KBM-7 (cell line): ENCODE data around the gene NRTN.

Source experiments
- DNase-seq: peaks from one replicate; pipeline ENCODE4 v3.0.0-alpha.2; 2015
- in situ Hi-C: fragments of 300-500 bp; cut with MboI; formaldehyde crosslinking; loops from 2 replicates; pipeline ENCODE4 v1.14.3; 2020; ENCODE audit warnings: low sequenced_read_pairs, low pct_unique_long_range_greater_than_20kb, mixed read lengths

The NRTN gene

DNA sequence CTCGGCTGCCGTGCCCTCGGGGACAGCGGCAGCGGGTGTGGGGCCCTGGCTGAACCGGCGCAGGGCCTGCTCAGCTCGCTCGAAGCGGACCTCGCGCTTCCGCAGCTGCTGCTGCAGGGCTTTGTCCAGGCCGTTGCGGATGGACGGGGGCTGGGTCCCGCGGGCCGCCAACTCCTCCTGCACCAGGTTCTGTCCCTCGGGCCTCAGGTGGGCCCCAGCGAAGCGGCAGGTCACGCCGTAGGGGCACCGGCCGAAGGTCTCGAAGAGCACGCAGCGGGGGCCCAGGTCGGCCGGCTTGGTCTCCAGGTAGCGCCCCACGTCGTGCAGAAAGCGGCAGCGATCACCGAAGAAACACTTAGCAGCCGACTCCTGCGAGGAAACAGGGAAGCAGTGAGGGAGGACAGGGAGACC, 15.5 kb upstream of the NRTN start:
- DNase-seq = no peak
- in situ Hi-C loops = no loop called here

DNA sequence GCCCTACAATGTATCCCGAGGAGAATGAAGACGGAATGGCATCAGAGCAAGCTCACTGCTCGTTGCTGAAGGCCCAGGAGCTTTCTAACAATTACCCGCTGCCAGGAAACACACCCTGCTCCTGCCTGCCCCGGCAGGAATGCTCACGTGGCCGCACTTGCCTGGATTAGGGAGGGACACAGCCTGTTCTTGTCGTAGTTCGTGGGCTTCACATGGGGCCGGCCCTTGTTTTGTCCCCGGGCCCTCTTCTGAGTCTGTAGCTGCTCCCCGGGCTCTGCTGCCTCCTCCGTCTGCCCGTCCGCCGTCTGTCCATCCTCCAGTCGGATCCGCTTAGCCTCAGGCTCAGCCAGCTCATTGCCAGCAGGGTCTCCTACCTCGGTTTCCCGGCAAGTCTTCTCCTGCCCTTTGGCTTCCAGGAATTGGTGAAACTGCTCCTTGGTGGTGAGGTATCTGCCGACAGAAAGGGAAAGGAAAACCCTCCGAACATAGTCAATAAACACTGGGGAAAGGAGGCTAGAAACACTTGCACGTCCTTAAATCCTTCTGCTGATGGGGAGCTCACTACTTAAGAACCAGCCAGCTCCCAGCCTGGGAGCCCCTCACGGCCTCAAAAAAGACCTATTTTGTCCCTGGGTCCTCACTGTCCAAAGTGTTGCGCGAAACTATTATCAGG, 14.8 kb upstream of the NRTN start:
- DNase-seq = no peak
- in situ Hi-C loops = no loop called here

DNA sequence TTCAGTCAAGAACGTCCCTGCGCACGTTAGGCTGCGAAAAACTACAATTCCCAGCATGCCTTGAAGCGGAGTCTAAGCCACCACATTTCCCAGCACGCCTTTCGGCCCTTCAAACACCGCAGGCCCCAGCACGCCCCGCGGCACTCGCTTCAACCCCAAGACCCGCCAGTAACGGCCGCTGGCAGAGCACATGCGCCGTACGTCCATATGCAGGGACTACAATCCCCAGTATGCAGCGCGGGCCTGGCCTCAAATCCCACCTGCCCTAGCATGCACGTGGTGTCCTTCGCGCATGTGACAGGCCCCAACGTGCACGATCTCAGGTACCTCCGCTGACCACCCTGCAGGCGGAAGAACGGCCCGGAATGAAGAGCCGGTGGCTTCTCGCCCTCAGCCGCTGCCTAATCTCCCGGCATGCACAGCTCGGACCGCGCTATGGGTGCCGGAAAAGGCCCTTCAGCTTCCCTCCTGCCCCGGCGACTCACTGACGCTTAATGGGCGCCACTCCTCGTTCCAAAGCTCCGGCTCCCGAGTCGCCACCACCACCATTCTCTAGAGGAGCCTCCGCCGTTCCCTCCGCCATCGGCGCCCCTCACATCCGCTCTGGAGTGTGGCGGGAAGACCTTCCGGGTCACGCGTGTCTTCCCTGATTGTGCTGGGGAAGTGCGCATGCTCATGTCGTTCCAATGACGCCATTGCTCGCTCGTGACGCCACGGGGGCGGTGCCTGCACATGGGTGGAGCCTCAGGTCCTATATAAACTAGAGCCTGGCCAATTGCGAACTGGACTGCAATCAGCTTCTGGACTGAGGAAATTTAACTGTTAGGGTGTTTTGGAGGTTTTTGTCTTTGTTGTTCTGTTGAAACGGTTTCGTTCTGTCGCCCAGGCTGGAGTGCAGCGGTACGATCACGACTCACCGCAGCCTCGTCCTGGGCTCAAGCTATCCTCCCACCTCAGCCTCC, 14.0 kb upstream of the NRTN start, which contains the start of gene DUS3L:
TSS of gene DUS3L (minus strand) at position 605 of the 962 bp plus-strand sequence. CDS start at position 583, 22 bp downstream.
- DNase-seq = peak; percentile 98
- in situ Hi-C loops = no loop called here

DNA sequence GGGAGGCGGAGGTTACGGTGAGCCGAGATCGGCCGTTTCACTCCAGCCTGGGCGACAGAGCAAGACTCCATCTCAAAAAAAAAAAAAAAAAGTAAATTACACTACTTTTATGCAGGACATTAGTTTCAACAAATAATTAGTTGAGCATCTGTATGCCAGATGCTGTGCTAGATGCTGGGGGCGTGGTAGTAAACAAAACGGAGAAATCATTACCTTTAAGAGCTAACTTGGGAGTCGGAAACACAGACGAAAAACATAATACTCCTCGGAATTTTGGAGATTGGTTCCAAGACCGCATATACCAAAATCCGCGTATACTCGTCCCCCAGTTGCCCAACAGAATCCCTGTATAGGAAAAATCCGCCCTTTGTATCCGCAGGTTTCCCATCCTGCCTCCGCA, 12.6 kb upstream of the NRTN start:
- no peak for DNase-seq
- in situ Hi-C loops = no loop called here

DNA sequence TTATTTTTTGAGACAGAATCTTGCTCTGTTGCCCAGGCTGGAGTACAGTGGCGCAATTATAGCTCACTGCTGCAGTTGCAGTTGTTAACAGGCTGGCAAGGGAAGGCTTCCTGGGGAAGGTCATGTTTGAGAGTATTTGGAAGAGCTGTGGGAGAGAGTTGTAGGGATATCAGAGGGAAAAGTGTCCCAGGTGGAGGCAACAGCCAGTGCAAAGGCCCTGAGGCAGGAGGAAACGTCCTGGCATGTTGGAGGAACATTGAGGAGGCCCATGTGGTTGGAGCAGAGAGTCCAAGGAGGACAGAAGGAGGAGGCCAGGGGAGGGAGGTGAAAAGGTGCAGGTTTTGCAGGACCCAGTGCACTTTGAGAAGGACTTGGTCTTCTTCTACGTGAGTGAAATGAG, 11.7 kb upstream of the NRTN start:
- DNase-seq = no peak
- in situ Hi-C loops = no loop called here

DNA sequence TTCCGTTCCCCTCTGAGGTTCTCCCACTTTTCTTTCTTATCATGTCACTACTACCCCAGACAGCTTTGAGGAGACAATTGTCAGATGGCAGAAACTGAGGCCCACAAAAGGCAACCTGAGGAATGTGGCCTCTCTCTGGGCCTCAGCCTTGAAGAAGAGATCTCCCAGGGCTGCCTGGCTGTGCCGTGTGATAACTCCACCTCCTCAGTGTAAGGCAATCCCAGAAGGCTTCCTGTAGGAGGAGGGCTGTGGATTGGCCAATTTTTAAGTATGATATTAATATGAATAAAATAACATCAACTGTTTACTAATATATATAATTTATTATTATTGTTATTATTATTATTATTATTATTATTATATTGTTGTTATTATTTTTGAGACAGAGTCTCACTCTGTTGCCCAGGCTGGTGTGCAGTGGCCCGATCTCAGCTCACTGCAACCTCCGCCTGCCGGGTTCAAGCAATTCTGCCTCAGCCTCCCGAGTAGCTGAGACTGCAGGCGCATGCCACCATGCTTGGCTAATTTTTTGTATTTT, 9.4 kb upstream of the NRTN start:
- no peak for DNase-seq
- in situ Hi-C loops = no loop called here

DNA sequence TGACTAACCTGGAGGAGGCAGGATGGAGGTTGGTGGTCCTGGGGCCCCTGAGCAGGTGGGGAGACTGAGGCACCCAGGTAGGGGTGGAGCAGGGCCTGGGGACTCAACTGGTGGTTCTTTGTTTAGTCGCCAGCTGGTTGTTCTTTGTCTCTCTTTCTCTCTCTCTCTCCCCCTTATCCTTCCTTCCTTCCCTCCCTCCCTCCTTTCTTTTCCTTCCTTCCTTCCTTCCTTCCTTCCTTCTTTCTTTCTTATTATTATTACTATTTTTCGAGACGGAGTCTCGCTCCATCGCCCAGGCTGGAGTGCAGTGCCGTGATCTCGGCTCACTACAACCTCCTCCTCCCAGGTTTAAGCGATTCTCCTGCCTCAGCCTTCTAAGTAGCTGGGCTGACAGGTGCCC, 6.6 kb upstream of the NRTN start:
- no peak for DNase-seq
- in situ Hi-C loops = no loop called here

DNA sequence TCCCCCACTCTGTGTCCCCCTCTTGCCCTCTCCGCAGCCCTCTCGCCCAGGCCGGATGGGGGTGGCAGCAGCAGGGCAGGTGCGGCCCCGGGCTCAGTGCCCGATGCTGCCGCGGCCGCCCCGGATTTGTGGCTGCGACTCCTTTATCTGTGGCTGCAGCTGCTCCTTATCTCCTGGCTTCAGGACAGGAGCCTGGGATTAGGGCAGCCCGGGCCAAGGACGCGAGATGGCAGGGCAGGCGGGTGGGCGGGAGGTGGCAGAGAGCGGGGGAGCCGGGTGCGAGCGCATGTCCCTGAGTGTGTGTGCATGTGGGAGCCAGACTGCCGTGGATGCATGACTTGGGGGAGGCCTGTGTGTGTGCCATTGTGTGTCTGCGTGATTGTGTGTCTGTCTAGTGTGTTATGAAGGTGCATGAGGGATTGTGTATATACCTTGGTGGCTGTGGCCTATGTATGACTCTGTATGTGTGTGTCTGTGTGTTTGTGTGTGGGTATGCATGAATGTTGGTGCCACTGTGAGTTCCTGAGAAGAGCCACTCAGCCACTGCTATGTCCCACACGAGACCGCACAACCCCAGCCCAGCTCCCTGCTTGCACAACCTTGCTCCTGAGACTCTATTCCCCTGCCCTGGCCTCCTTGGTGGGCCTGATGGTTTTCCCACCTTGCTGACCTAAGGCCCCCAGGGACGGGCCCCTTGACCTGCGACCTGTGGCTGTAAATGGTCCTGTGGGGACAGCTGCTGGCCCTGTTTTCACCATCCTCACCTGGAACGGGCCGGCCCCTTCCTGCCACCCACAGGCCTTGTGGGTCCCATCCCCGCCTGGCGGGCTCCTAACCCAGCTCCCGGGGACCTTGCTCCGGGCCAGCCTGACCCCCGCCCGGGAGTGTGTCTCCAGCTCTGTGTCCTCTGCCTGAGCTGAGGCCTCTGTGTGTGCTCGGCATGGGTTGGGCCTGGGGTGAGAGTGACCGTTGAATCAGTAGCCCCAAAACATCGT, 5.3 kb upstream of the NRTN start:
- in situ Hi-C loops = loop anchor here (10.0 kb wide), 1 partner anchor 95 kb away; no protein-coding TSS in a partner anchor
- DNase-seq = peak; percentile 83

DNA sequence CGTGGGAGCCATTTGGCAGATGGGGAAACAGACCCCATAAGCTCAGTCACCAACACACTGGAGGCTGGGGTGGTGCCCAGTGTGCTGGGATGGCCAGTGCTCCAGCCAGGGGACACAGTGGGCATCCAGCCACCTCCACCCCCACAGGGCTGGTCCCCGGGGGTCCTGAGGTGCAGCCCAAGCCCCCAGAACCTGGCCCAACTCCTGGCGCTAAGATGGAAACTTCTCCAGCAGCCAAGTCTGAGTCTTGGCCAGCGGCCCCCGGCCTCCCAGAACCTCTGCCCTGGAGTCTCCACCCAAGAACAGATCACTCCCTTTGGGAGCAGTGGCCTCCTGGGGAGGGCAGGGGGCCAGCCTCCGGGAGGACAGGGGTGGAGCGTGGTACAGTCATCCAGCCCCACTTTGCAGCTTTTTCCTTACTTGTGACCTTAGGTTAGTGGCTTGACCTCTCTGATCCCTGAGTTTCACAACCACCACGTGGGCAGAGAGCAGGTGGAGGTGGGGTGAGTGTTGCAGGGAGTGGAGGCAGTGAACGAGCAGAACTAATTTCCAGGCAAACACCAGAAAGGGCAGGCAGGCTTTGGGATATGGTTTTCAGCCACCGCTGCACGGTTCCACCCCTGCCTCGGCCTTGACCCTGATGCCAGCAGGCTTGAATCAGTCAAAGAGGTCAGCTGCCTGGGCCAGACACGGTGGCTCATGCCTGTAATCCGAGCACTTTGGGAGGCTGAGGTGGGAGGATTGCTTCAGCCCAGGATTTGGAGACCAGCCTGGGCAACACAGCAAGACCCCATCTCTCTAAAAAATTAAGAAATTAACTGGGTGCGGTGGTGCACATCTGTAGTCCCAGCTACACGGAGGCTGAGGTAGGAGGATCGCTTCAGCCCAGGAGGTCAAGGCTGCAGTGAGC, 4.3 kb upstream of the NRTN start:
- DNase-seq = no peak

DNA sequence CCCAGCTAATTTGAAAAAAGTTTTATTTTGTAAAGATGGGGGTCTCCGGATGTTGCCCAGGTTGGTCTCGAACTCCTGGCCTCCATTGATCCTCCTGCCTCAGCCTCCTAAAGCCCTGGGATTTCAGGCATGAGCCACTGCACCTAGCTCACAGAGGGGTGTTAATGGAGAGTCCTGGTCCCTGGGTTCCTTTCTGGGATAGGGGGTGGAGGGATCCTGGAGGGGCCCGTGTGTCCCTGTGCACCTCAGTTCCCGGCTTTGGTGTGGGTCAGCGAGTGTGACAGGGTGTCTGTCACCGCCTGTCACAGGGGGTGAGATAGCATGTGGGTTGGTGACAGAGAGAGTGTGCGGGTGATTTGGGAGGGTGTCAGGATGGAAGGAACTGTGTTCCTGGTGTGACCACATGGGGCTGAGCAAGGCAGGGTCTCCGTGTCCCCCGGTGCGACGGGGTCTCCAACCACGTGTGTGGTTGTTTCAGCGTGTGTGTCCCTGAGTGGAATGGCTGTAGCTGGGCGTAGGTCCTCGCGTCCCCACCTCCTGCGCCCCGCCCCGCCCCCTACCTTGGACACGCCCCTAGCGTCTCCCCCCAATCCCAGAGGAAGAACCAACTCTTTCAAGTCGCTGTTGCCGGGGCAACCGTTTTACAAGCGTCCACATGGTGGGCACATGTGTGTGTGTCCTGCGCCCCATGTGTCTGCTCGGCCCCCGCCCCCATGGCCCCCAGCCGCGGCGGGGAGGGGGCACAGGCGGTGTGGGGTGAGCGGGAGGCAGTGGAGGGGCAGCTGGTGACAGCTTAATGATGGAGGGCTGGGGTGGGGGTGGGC, 2.9 kb upstream of the NRTN start:
- in situ Hi-C loops = loop anchor here (10.0 kb wide), 1 partner anchor 93 kb away; no protein-coding TSS in a partner anchor
- DNase-seq = no peak

More for the DNA sequence above, 4.3 kb upstream of the NRTN start:
- in situ Hi-C loops = loop anchor here (10.0 kb wide), 1 partner anchor 94 kb away; no protein-coding TSS in a partner anchor

DNA sequence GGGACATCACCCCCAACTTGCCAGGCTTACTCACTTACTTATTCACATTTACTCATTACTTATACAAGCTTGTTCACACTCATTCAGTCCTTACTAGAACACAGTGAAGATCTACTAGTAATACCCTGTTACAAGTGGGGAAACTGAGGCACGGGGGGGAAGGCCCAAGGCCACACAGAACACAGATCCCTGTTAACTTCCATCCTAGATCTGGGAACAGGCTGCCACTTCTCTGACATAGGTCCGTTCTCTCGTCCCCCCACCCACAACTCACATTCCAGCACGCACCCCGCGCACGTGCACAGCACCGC, 1.5 kb upstream of the NRTN start:
- in situ Hi-C loops = loop anchor here (10.0 kb wide), 1 partner anchor 91 kb away; no protein-coding TSS in a partner anchor
- DNase-seq = no peak

DNA sequence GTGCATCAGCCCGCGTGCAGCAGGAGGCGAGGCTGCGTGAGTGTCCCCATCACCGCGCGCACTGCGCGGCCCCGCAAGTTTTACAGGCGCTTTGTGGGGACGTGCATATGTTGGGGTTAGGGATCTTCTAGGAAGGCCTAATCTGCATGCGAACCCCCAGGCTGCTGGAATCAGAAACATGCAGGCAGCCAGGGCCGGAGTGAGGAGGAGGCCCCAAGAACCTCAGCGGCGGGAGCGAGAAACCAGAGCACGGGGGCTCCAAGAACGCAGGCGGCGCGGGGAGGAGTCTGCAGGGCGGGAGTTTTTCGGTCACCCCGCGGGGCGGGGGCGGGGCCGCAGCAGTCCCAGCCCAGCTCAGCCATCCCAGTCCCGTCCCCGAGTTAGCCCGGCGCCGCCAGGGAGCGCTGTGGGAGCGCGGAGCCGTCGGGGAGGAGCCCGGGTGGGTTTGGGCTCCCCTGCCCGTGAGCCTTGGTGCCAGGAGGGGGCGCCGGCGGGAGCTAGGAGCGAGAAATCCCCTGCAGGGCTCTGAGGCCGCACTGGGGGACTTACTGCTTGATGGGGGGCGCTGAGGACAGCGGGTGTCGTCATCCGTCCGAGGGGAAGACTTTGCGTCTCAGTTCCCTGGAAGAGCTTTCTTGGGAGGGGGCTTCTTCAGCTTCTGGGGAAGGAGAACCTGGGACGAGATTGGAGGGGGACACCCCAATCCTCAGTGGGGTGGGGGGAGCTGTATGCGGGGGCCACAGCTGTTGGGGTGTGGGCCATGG, 933 bp upstream of the NRTN start:
- peak; percentile 97 for DNase-seq
- in situ Hi-C loops = loop anchor here (10.0 kb wide), 1 partner anchor 91 kb away; no protein-coding TSS in a partner anchor

DNA sequence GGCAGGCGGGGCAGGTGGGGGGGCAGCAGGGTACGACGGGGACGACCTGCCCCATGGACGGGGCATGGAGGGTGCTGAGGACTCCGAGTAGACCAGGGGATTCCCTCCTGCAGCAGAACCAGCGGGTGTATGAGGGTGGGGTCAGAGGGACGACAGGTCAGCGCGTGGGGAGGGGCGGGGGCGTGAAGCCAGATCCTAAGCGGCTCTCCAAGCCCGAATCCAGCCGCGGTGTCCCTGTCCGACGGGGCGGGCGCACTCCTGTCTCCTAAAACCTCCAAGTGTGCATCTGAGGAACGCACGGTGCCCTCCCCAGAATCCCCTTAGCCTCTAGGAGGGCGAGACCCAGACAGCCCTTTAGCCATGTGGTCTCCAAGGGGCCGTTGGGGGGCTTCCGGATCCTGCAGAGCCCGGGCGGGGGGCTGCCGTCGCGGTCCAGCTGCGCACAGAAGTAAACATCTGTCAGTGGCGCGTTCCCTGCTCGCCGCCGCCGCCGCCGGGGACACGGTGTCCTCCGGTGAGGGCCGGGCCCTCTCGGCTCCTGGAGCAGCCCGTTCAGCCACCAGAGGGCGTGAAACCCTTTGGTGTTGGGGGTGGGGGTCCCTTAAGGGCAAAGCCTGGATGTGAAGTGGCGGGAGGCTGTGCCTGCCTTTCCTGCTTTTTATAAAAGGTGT, 730 bp downstream of the NRTN start:
- in situ Hi-C loops = loop anchor here (10.0 kb wide), 1 partner anchor 89 kb away; no protein-coding TSS in a partner anchor
- DNase-seq = peak; percentile 82

DNA sequence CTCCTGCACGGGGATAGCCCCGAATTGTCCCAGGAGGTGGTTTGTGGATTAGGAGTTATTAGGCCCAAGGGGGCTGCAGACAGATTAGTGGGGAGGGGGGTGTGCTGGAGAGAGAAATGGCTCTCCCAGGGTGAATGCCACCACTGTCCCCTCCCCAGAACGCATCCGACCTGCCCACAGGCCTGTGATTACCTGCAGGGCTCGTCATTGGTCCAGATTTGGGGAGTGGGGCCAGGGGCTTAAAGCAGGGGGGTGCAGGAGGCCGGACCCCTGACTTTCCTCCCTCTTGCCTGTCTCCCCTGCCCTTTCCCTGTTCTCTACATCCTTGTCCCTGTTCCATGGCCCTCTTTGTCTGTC, 1.2 kb downstream of the NRTN start:
- in situ Hi-C loops = loop anchor here (10.0 kb wide), 1 partner anchor 89 kb away; no protein-coding TSS in a partner anchor
- no peak for DNase-seq

DNA sequence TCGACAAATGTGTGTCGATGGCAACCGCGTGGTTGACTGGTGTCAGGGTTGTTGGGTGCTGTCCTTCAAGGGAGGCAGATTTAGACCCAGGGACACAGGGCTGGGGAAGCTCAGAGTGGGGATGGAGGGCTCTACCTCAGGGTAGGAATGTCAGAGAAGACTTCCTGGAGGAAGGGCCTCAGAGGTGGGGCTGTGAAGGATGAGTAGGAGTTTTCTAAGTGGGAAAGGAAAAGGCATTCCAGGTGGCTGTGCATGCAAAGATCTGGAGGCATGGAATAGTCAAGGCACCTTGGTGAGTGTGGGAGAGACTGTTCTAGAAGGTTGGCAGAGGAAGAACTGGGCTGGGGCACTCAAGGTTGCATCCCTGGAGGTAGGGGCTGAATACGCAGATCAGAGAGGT, 2.0 kb downstream of the NRTN start:
- DNase-seq = no peak
- in situ Hi-C loops = loop anchor here (10.0 kb wide), 1 partner anchor 88 kb away; no protein-coding TSS in a partner anchor
